ENCODE data around the gene SAAL1.

Gene SAAL1

GRCh38 chr11:18111005-18111404, 5.1 kb upstream of the SAAL1 start:
- no peak overlapping the region for H2AFZ ChIP-seq (ENCODE audit: low read length)
- no peaks in the 10 kb centered on the region for H3K4me1 ChIP-seq (ENCODE audit: control insufficient read depth in 2 of 2, insufficient read depth in 1 of 2, low read depth in 1 of 2, low read length in 2 of 2)
- WGBS, 2 donors (ENCODE audit: extremely low coverage in 2 of 2, insufficient read length in 2 of 2, insufficient replicate concordance in 1 of 2): no CpG with 5 or more reads among the region's 2 CpGs
- H2BK120ac ChIP-seq (ENCODE audit: low read depth, low read length): no peak overlapping the region
- H2BK12ac ChIP-seq (ENCODE audit: low read length): no peak overlapping the region
- no peak overlapping the region for H3K18ac ChIP-seq (ENCODE audit: low read length)
- H3K27ac ChIP-seq (replicated peaks; ENCODE audit: low read length): no peak overlapping the region
- no peaks in the 10 kb centered on the region for H3K79me1 ChIP-seq (ENCODE audit: low read depth, low read length)
- H3K4me2 ChIP-seq (ENCODE audit: insufficient read depth, low read length, poor library complexity, severe bottlenecking): no peak overlapping the region
- no peak for DNase-seq (ENCODE audit: low spot score)
- H3K23ac ChIP-seq (ENCODE audit: low read depth, low read length, poor library complexity): no peak overlapping the region
- no peaks in the 10 kb centered on the region for H3K36me3 ChIP-seq (replicated peaks in 1 of 2; ENCODE audit: control insufficient read depth in 2 of 2, insufficient read depth in 2 of 2, low read length in 2 of 2)
- H2BK5ac ChIP-seq (ENCODE audit: low read length): no peak overlapping the region
- no peak overlapping the region for H3K4me3 ChIP-seq (ENCODE audit: low read length in 2 of 2)
- no peak overlapping the region for H2AK5ac ChIP-seq (ENCODE audit: low read depth, low read length)
- no peak overlapping the region for H3K14ac ChIP-seq (ENCODE audit: low read length)
- H2BK15ac ChIP-seq (ENCODE audit: low read length): no peak overlapping the region
- no peak overlapping the region for H3K4ac ChIP-seq (ENCODE audit: low read length)
- peaks cover 0 to 22% (median 0%) of the 10 kb centered on the region in 3 experiments for H3K27me3 ChIP-seq (ENCODE audit: control insufficient read depth in 3 of 3, insufficient read depth in 3 of 3, low read depth in 1 of 3, low read length in 3 of 3)
- no peak overlapping the region for H4K91ac ChIP-seq (ENCODE audit: low read depth, low read length, poor library complexity)
- H4K8ac ChIP-seq (ENCODE audit: low read depth, low read length): no peak overlapping the region
- no peak overlapping the region for H3K9ac ChIP-seq (ENCODE audit: low read depth, low read length, poor library complexity)
- no peaks in the 10 kb centered on the region for H3K9me3 ChIP-seq (replicated peaks in 1 of 2; ENCODE audit: control insufficient read depth in 2 of 2, insufficient read depth in 1 of 2, low read depth in 1 of 2, low read length in 2 of 2)

DNA sequence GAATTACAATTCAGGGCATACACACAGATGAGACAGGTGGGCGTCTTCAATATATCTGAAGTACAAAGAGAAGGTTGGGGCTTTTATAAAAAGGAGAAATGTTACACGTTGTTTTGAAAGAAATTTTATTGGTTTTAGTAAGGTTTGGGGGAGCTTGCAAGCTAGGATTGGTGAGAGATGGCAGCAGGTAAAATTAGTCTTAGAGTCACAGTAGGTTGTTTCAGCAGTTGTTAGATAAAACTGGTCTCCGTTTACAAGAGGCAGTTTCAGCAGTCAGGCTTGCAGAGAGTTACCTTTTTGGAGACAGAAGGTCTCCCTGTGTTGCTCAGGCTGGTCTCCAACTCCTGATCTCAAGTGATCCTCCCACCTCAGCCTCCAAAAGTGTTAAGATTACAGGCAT, 2.4 kb upstream of the SAAL1 start:
- Histone ChIP-seq H4K91ac (ENCODE audit: low read depth, low read length, poor library complexity) (no peak overlapping the region), H2AFZ (ENCODE audit: low read length) (no peak overlapping the region), H2BK120ac (ENCODE audit: low read depth, low read length) (no peak overlapping the region), H3K36me3 (replicated peaks in 1 of 2; ENCODE audit: control insufficient read depth in 2 of 2, insufficient read depth in 2 of 2, low read length in 2 of 2) (peaks cover 3 to 13% of the 10 kb centered on the region in 2 donors), H2BK5ac (ENCODE audit: low read length) (no peak overlapping the region), H4K8ac (ENCODE audit: low read depth, low read length) (no peak overlapping the region), H3K4me1 (ENCODE audit: control insufficient read depth in 2 of 2, insufficient read depth in 1 of 2, low read depth in 1 of 2, low read length in 2 of 2) (no peaks in the 10 kb centered on the region), H3K4ac (ENCODE audit: low read length) (no peak overlapping the region), H3K14ac (ENCODE audit: low read length) (no peak overlapping the region), H3K27me3 (ENCODE audit: control insufficient read depth in 3 of 3, insufficient read depth in 3 of 3, low read depth in 1 of 3, low read length in 3 of 3) (peaks cover 0 to 15% (median 0%) of the 10 kb centered on the region in 3 experiments), H3K79me1 (ENCODE audit: low read depth, low read length) (peaks cover 3% of the 10 kb centered on the region), H2BK15ac (ENCODE audit: low read length) (no peak overlapping the region), H3K23ac (ENCODE audit: low read depth, low read length, poor library complexity) (no peak overlapping the region), H3K4me3 (ENCODE audit: low read length in 2 of 2) (no peak overlapping the region), H3K18ac (ENCODE audit: low read length) (no peak overlapping the region), H3K9ac (ENCODE audit: low read depth, low read length, poor library complexity) (no peak overlapping the region), H3K4me2 (ENCODE audit: insufficient read depth, low read length, poor library complexity, severe bottlenecking) (no peak overlapping the region), H2AK5ac (ENCODE audit: low read depth, low read length) (no peak overlapping the region), H2BK12ac (ENCODE audit: low read length) (no peak overlapping the region), H3K27ac (replicated peaks; ENCODE audit: low read length) (no peak overlapping the region), H3K9me3 (replicated peaks in 1 of 2; ENCODE audit: control insufficient read depth in 2 of 2, insufficient read depth in 1 of 2, low read depth in 1 of 2, low read length in 2 of 2) (no peaks in the 10 kb centered on the region)
- DNase-seq (ENCODE audit: low spot score): no peak
- WGBS, 2 donors (ENCODE audit: extremely low coverage in 2 of 2, insufficient read length in 2 of 2, insufficient replicate concordance in 1 of 2): 100% methylated on average over 1 of the region's 3 CpGs

- H2AK5ac ChIP-seq (ENCODE audit: low read depth, low read length): no peak overlapping the region
- H3K4ac ChIP-seq (ENCODE audit: low read length): no peak overlapping the region
- no peaks in the 10 kb centered on the region for H3K4me1 ChIP-seq (ENCODE audit: control insufficient read depth in 2 of 2, insufficient read depth in 1 of 2, low read depth in 1 of 2, low read length in 2 of 2)
- peaks cover 0 to 4% (median 0%) of the 10 kb centered on the region in 3 experiments for H3K27me3 ChIP-seq (ENCODE audit: control insufficient read depth in 3 of 3, insufficient read depth in 3 of 3, low read depth in 1 of 3, low read length in 3 of 3)
- H3K4me2 ChIP-seq (ENCODE audit: insufficient read depth, low read length, poor library complexity, severe bottlenecking): no peak overlapping the region
- no peaks in the 10 kb centered on the region for H3K9me3 ChIP-seq (replicated peaks in 1 of 2; ENCODE audit: control insufficient read depth in 2 of 2, insufficient read depth in 1 of 2, low read depth in 1 of 2, low read length in 2 of 2)
- H3K18ac ChIP-seq (ENCODE audit: low read length): no peak overlapping the region
- H2BK120ac ChIP-seq (ENCODE audit: low read depth, low read length): no peak overlapping the region
- H2BK12ac ChIP-seq (ENCODE audit: low read length): no peak overlapping the region
- DNase-seq (ENCODE audit: low spot score): no peak
- H3K14ac ChIP-seq (ENCODE audit: low read length): no peak overlapping the region
- H3K9ac ChIP-seq (ENCODE audit: low read depth, low read length, poor library complexity): no peak overlapping the region
- no peak overlapping the region for H3K23ac ChIP-seq (ENCODE audit: low read depth, low read length, poor library complexity)
- WGBS, 2 donors (ENCODE audit: extremely low coverage in 2 of 2, insufficient read length in 2 of 2, insufficient replicate concordance in 1 of 2): no CpG with 5 or more reads among the region's 9 CpGs
- H3K4me3 ChIP-seq (ENCODE audit: low read length in 2 of 2): no peak overlapping the region
- H4K91ac ChIP-seq (ENCODE audit: low read depth, low read length, poor library complexity): no peak overlapping the region
- peaks cover 3% of the 10 kb centered on the region for H3K79me1 ChIP-seq (ENCODE audit: low read depth, low read length)
- peaks cover 7 to 29% of the 10 kb centered on the region in 2 donors for H3K36me3 ChIP-seq (replicated peaks in 1 of 2; ENCODE audit: control insufficient read depth in 2 of 2, insufficient read depth in 2 of 2, low read length in 2 of 2)
- H3K27ac ChIP-seq (replicated peaks; ENCODE audit: low read length): no peak overlapping the region
- no peak overlapping the region for H2BK15ac ChIP-seq (ENCODE audit: low read length)
- peak overlapping the region; percentile 95 for H2AFZ ChIP-seq (ENCODE audit: low read length)
- H2BK5ac ChIP-seq (ENCODE audit: low read length): no peak overlapping the region
- no peak overlapping the region for H4K8ac ChIP-seq (ENCODE audit: low read depth, low read length)
Observed at GRCh38 chr11:18106688-18107087, 806 bp upstream of the SAAL1 start.

GRCh38 chr11:18105086-18105801, 638 bp downstream of the SAAL1 start:
- H2BK15ac ChIP-seq (ENCODE audit: low read length): peak overlapping the region; percentile 54
- H3K4me1 ChIP-seq (ENCODE audit: control insufficient read depth in 2 of 2, insufficient read depth in 1 of 2, low read depth in 1 of 2, low read length in 2 of 2): no peaks in the 10 kb centered on the region
- peak overlapping the region; percentile 94 for H3K9ac ChIP-seq (ENCODE audit: low read depth, low read length, poor library complexity)
- H3K18ac ChIP-seq (ENCODE audit: low read length): peak overlapping the region; percentile 93
- no CpG with 5 or more reads among the region's 29 CpGs for WGBS, 2 donors (ENCODE audit: extremely low coverage in 2 of 2, insufficient read length in 2 of 2, insufficient replicate concordance in 1 of 2)
- no peak for DNase-seq (ENCODE audit: low spot score)
- peak overlapping the region; percentile 53 for H2AK5ac ChIP-seq (ENCODE audit: low read depth, low read length)
- peaks cover 7 to 44% of the 10 kb centered on the region in 2 donors for H3K36me3 ChIP-seq (replicated peaks in 1 of 2; ENCODE audit: control insufficient read depth in 2 of 2, insufficient read depth in 2 of 2, low read length in 2 of 2)
- H3K23ac ChIP-seq (ENCODE audit: low read depth, low read length, poor library complexity): peak overlapping the region; percentile 100
- peak overlapping the region; percentile 95 for H2AFZ ChIP-seq (ENCODE audit: low read length)
- H4K8ac ChIP-seq (ENCODE audit: low read depth, low read length): no peak overlapping the region
- peak overlapping the region; percentile 54 for H2BK5ac ChIP-seq (ENCODE audit: low read length)
- peak overlapping the region; percentile 90 to 98 for H3K4me3 ChIP-seq (ENCODE audit: low read length in 2 of 2)
- no peak overlapping the region for H3K4ac ChIP-seq (ENCODE audit: low read length)
- H3K79me1 ChIP-seq (ENCODE audit: low read depth, low read length): peaks cover 3% of the 10 kb centered on the region
- H3K14ac ChIP-seq (ENCODE audit: low read length): no peak overlapping the region
- H2BK12ac ChIP-seq (ENCODE audit: low read length): no peak overlapping the region
- no peak overlapping the region for H3K27ac ChIP-seq (replicated peaks; ENCODE audit: low read length)
- no peaks in the 10 kb centered on the region for H3K9me3 ChIP-seq (replicated peaks in 1 of 2; ENCODE audit: control insufficient read depth in 2 of 2, insufficient read depth in 1 of 2, low read depth in 1 of 2, low read length in 2 of 2)
- peaks cover 0 to 1% (median 0%) of the 10 kb centered on the region in 3 experiments for H3K27me3 ChIP-seq (ENCODE audit: control insufficient read depth in 3 of 3, insufficient read depth in 3 of 3, low read depth in 1 of 3, low read length in 3 of 3)
- peak overlapping the region; percentile 58 for H3K4me2 ChIP-seq (ENCODE audit: insufficient read depth, low read length, poor library complexity, severe bottlenecking)
- no peak overlapping the region for H2BK120ac ChIP-seq (ENCODE audit: low read depth, low read length)
- no peak overlapping the region for H4K91ac ChIP-seq (ENCODE audit: low read depth, low read length, poor library complexity)
